ENCODE data around the gene APOA5. TPM values are rescaled to one million over a fixed set of nuclear protein-coding genes. Genes with fewer than 3 reads are reported as not detected.
A peak's percentile ranks its signal among the peaks of the same experiment; 100 is the strongest.

APOA5 gene
- total RNA-seq, 1 donor = not detected

DNA sequence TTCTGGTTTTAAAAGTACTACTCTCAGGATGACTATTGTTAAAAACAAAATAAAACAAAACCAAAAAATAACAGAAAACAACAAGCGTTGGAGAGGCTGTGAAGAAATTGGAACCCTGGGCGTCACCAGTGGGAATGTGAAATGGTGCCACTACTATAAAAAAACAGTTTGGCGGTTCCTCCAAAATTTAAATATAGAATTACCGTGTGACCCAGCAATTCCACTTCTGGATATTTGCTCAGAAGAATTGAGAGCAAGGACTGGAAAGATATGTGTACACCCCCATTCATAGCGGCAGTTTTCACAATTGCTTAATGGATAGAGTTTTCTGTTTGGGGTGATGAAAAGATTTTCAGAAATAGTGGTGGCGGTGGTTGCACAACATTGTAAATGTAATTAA is 22.8 kb upstream of the APOA5 start:
- TF ChIP-seq, protein P1, sequence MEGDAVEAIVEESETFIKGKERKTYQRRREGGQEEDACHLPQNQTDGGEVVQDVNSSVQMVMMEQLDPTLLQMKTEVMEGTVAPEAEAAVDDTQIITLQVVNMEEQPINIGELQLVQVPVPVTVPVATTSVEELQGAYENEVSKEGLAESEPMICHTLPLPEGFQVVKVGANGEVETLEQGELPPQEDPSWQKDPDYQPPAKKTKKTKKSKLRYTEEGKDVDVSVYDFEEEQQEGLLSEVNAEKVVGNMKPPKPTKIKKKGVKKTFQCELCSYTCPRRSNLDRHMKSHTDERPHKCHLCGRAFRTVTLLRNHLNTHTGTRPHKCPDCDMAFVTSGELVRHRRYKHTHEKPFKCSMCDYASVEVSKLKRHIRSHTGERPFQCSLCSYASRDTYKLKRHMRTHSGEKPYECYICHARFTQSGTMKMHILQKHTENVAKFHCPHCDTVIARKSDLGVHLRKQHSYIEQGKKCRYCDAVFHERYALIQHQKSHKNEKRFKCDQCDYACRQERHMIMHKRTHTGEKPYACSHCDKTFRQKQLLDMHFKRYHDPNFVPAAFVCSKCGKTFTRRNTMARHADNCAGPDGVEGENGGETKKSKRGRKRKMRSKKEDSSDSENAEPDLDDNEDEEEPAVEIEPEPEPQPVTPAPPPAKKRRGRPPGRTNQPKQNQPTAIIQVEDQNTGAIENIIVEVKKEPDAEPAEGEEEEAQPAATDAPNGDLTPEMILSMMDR (IDR thresholded peaks at IDR 0.05; ENCODE audit: extremely low read depth, low read depth, low read length) = no peak
- H3K27ac ChIP-seq (ENCODE audit: low read depth, low read length) = peak overlapping the region; percentile 7
- H3K4me3 ChIP-seq (ENCODE audit: insufficient read depth, low read length) = no peak overlapping the region
- peaks cover 6% of the 10 kb centered on the region for H3K4me1 ChIP-seq (ENCODE audit: insufficient read depth, low read length)
- no peaks in the 10 kb centered on the region for H3K9me3 ChIP-seq (ENCODE audit: low read depth, low read length)
- no peak for DNase-seq (ENCODE audit: insufficient read length, low spot score, missing footprints)
- H4K20me1 ChIP-seq (ENCODE audit: insufficient read depth, low read length) = no peaks in the 10 kb centered on the region
- no peak overlapping the region for H2AFZ ChIP-seq (ENCODE audit: low read length)
- H3K4me2 ChIP-seq (ENCODE audit: insufficient read depth, low read length) = no peak overlapping the region
- H3K27me3 ChIP-seq (ENCODE audit: insufficient read depth, low read length) = no peaks in the 10 kb centered on the region
- H3K79me2 ChIP-seq (ENCODE audit: insufficient read depth, low read length) = no peaks in the 10 kb centered on the region
- H3K36me3 ChIP-seq (ENCODE audit: insufficient read depth, low read length) = no peaks in the 10 kb centered on the region

DNA sequence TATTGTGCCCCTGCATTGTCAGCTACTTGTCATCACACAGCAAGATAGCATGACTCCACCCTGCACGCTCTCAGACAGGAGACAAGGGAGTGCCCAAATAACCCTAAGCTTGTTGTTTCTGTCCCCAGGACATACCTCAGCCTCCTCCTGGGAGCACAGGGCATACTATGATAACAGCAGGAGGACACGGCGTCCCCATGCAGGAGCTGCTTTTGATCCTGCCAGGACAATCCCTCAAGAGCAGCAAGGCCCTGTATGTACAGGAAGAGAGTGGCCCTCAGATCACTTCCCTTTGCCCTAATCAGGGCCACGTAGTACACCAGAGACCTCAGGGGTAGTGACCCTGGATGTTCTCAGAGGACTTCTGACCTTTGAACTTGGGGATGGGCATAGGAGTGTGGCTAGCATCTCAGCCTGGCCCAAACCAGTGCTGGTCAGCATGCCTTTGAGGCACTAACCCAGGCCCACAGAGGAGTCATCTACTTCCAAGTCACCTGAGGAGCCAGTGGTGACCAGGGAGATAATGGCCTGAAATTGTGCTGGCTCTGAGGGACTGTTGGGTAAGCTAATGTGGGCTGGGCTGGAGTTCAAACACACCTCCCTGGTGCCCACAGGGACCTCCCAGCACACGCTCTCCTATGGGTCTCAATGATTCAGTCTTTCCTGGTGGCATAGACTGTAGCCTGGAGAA is 22.2 kb upstream of the APOA5 start:
- DNase-seq (ENCODE audit: insufficient read length, low spot score, missing footprints) = no peak
- H3K79me2 ChIP-seq (ENCODE audit: insufficient read depth, low read length) = no peaks in the 10 kb centered on the region
- peak overlapping the region; percentile 52 for H3K27ac ChIP-seq (ENCODE audit: low read depth, low read length)
- TF ChIP-seq, protein P1 (IDR thresholded peaks at IDR 0.05; ENCODE audit: extremely low read depth, low read depth, low read length) = no peak
- no peaks in the 10 kb centered on the region for H3K36me3 ChIP-seq (ENCODE audit: insufficient read depth, low read length)
- H3K4me3 ChIP-seq (ENCODE audit: insufficient read depth, low read length) = no peak overlapping the region
- H4K20me1 ChIP-seq (ENCODE audit: insufficient read depth, low read length) = no peaks in the 10 kb centered on the region
- H3K4me2 ChIP-seq (ENCODE audit: insufficient read depth, low read length) = no peak overlapping the region
- no peaks in the 10 kb centered on the region for H3K9me3 ChIP-seq (ENCODE audit: low read depth, low read length)
- H3K27me3 ChIP-seq (ENCODE audit: insufficient read depth, low read length) = no peaks in the 10 kb centered on the region
- peaks cover 10% of the 10 kb centered on the region for H3K4me1 ChIP-seq (ENCODE audit: insufficient read depth, low read length)
- H2AFZ ChIP-seq (ENCODE audit: low read length) = peak overlapping the region; percentile 14

GRCh38 chr11:116813170-116813569 is 21.5 kb upstream of the APOA5 start:
- Histone ChIP-seq H2AFZ (ENCODE audit: low read length) (no peak overlapping the region), H3K27ac (ENCODE audit: low read depth, low read length) (no peak overlapping the region), H3K4me1 (ENCODE audit: insufficient read depth, low read length) (peaks cover 16% of the 10 kb centered on the region), H3K36me3 (ENCODE audit: insufficient read depth, low read length) (no peaks in the 10 kb centered on the region), H3K4me3 (ENCODE audit: insufficient read depth, low read length) (no peak overlapping the region), H3K9me3 (ENCODE audit: low read depth, low read length) (no peaks in the 10 kb centered on the region), H3K79me2 (ENCODE audit: insufficient read depth, low read length) (no peaks in the 10 kb centered on the region), H4K20me1 (ENCODE audit: insufficient read depth, low read length) (no peaks in the 10 kb centered on the region), H3K4me2 (ENCODE audit: insufficient read depth, low read length) (no peak overlapping the region), H3K27me3 (ENCODE audit: insufficient read depth, low read length) (no peaks in the 10 kb centered on the region)
- TF ChIP-seq, protein P1 (IDR thresholded peaks at IDR 0.05; ENCODE audit: extremely low read depth, low read depth, low read length) = no peak
- no peak for DNase-seq (ENCODE audit: insufficient read length, low spot score, missing footprints)

- no peaks in the 10 kb centered on the region for H3K36me3 ChIP-seq (ENCODE audit: insufficient read depth, low read length)
- no peaks in the 10 kb centered on the region for H3K9me3 ChIP-seq (ENCODE audit: low read depth, low read length)
- peaks cover 16% of the 10 kb centered on the region for H3K4me1 ChIP-seq (ENCODE audit: insufficient read depth, low read length)
- H4K20me1 ChIP-seq (ENCODE audit: insufficient read depth, low read length) = no peaks in the 10 kb centered on the region
- DNase-seq (ENCODE audit: insufficient read length, low spot score, missing footprints) = no peak
- H3K27me3 ChIP-seq (ENCODE audit: insufficient read depth, low read length) = no peaks in the 10 kb centered on the region
- TF ChIP-seq, protein P1 (IDR thresholded peaks at IDR 0.05; ENCODE audit: extremely low read depth, low read depth, low read length) = no peak
- no peaks in the 10 kb centered on the region for H3K79me2 ChIP-seq (ENCODE audit: insufficient read depth, low read length)
- H3K4me2 ChIP-seq (ENCODE audit: insufficient read depth, low read length) = no peak overlapping the region
- no peak overlapping the region for H3K27ac ChIP-seq (ENCODE audit: low read depth, low read length)
- no peak overlapping the region for H2AFZ ChIP-seq (ENCODE audit: low read length)
- no peak overlapping the region for H3K4me3 ChIP-seq (ENCODE audit: insufficient read depth, low read length)
Measured at GRCh38 chr11:116812109-116812508, 20.4 kb upstream of the APOA5 start.
